Raji (cell line): ENCODE data around the gene PCDHGA3.
"Not testable (repeated sequence)": the region's sequence is repeated elsewhere in the genome, so short reads cannot be mapped to it uniquely, and the experiment has no call there.

Experiments used
- POLR2A ChIP-seq: IDR thresholded peaks from 2 replicates; pipeline ENCODE4 v1.6.1; 2011; ENCODE audit warnings: low read depth, low read length, control low read depth; ENCODE audit not compliant: insufficient read depth

The PCDHGA3 gene

DNA sequence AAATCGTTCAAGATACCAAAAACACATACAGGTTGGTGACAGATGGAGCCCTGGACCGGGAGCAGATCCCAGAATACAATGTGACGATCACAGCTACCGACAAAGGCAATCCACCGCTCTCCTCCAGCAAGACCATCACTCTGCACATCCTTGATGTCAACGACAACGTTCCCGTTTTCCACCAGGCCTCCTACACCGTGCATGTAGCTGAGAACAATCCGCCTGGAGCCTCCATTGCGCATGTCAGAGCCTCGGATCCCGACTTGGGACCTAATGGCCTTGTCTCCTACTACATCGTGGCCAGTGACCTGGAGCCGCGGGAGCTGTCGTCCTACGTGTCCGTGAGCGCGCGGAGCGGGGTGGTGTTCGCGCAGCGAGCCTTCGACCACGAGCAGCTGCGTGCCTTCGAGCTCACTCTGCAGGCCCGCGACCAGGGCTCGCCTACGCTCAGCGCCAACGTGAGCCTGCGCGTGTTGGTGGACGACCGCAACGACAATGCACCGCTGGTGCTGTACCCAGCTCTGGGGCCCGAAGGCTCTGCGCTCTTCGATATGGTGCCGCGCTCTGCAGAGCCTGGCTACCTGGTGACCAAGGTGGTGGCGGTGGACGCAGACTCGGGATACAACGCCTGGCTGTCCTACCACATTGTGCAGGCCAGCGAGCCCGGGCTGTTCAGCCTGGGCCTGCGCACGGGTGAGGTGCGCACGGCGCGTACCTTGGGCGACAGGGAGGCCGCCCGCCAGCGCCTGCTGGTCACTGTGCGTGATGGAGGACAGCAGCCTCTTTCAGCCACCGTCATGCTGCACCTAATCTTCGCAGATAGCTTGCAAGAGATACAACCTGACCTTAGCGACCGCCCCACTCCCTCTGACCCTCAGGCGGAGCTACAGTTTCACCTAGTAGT is 28.2 kb downstream of the PCDHGA3 start:
- TF ChIP-seq POLR2A: no peak

DNA sequence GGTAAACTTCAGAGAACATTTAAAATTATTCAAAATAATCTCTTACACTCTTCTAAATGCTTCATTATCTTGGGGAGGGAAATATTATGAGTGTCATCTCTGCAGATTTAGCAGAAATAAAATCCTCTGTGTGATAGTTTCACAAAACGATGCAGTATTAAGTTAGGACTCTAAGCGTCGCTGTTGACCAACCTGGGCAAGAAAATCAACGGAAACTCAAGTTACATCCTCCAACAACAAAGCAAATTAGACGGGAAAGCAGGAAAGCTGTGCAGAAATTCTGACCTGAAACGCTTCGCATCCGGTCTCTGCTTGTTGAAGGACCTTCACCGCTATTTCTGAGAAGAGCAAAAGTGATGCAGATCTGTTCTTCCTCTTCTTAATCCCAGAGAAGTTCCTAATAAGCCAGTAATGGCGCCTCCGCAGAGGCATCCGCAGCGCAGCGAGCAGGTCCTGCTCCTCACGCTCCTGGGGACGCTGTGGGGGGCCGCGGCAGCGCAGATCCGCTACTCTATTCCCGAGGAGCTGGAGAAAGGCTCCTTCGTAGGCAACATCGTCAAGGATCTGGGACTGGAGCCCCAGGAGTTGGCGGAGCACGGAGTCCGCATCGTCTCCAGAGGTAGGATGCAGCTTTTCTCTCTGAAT is 30.2 kb downstream of the PCDHGA3 start, which contains the start of gene PCDHGA6:
TSS of gene PCDHGA6 (plus strand) at position 219 of the 645 bp plus-strand sequence. CDS start at position 412, 193 bp downstream.
- no peak for TF ChIP-seq POLR2A

DNA sequence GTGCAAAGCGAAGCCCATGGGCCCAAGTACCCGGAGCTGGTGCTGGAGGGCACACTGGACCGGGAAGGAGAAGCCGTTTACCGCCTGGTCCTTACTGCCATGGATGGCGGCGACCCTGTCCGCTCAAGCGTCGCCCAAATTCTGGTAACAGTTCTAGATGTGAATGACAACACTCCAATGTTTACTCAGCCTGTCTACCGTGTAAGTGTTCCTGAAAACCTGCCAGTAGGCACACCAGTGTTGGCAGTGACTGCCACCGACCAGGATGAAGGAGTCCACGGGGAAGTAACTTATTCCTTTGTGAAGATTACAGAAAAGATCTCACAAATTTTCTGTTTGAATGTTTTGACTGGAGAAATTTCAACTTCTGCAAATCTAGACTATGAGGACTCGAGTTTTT is 31.0 kb downstream of the PCDHGA3 start:
- no peak for TF ChIP-seq POLR2A

- no peak for TF ChIP-seq POLR2A
Observed at GRCh38 chr5:141382469-141383294, 39.1 kb downstream of the PCDHGA3 start, which contains the start of gene PCDHGA7. PCDHGA7 (plus strand) TSS chr5:141382742; CDS start chr5:141382900, 158 bp downstream.

DNA sequence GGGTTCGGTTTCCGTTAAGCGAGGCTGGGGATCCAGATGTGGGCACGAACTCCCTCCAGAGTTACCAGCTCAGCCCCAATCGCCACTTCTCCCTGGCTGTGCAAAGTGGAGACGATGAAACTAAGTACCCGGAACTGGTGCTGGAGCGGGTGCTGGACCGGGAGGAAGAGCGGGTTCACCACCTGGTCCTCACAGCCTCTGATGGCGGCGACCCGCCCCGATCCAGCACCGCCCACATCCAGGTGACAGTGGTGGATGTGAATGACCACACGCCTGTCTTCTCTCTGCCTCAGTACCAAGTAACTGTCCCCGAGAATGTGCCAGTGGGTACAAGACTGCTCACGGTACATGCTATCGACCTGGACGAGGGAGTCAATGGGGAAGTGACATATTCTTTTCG is 39.7 kb downstream of the PCDHGA3 start:
- TF ChIP-seq POLR2A: no peak

DNA sequence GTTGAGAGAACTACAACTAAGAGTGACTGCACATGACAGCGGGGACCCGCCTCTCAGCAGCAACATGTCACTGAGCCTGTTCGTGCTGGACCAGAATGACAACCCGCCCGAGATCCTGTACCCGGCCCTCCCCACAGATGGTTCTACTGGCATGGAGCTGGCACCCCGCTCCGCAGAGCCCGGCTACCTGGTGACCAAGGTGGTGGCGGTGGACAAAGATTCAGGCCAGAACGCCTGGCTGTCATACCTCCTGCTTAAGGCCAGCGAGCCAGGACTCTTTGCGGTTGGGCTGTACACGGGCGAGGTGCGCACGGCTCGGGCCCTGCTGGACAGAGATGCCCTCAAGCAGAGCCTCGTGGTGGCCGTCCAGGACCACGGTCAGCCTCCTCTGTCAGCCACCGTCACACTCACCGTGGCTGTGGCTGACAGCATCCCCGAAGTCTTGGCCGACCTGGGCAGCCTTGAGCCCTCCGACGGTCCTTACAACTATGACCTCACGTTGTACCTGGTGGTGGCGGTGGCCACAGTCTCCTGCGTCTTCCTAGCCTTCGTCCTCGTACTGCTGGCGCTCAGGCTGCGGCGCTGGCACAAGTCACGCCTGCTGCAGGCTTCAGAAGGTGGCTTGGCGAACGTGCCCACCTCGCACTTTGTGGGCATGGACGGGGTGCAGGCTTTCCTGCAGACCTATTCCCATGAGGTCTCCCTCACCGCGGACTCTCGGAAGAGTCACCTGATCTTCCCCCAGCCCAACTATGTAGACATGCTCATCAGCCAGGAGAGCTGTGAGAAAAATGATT is 41.0 kb downstream of the PCDHGA3 start:
- TF ChIP-seq POLR2A: no peak

- TF ChIP-seq POLR2A: not testable (repeated sequence)
Observed at GRCh38 chr5:141387557-141388311, 44.1 kb downstream of the PCDHGA3 start, which contains the start of gene PCDHGB4. PCDHGB4 (plus strand) TSS chr5:141387698; CDS start chr5:141387885, 187 bp downstream.

DNA sequence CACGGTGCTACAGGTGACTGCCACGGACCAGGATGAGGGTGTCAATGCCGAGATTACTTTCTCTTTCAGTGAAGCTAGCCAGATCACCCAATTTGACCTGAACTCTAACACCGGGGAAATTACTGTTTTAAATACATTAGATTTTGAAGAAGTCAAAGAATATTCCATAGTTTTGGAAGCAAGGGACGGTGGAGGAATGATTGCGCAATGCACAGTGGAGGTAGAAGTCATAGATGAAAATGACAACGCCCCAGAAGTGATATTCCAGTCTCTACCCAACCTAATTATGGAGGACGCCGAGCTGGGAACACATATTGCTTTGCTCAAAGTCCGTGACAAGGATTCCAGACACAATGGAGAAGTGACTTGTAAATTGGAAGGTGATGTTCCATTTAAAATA is 45.0 kb downstream of the PCDHGA3 start:
- TF ChIP-seq POLR2A: no peak

- TF ChIP-seq POLR2A: no peak
Observed at GRCh38 chr5:141389153-141390042, 45.8 kb downstream of the PCDHGA3 start.

GRCh38 chr5:141392429-141393198 is 49.0 kb downstream of the PCDHGA3 start, which contains the start of gene PCDHGA8:
PCDHGA8 (plus strand) TSS chr5:141392633; CDS start chr5:141392814, 181 bp downstream.
- TF ChIP-seq POLR2A: no peak

DNA sequence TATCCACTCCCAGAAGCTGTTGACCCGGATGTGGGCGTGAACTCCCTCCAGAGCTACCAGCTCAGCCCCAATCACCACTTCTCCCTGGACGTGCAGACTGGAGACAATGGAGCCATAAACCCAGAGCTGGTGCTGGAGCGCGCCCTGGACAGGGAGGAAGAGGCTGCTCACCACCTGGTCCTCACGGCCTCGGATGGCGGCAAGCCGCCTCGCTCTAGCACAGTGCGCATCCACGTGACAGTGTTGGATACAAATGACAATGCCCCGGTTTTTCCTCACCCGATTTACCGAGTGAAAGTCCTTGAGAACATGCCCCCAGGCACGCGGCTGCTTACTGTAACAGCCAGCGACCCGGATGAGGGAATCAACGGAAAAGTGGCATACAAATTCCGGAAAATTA is 49.6 kb downstream of the PCDHGA3 start:
- TF ChIP-seq POLR2A: no peak
